LHCN-M2 (cell line): ENCODE results near the gene TECPR2. TPM values are rescaled to one million over a fixed set of nuclear protein-coding genes. Genes with fewer than 3 reads are reported as not detected.

ENCODE experiments used
- total RNA-seq: library from RNA; depleted of rRNA; stranded (reverse); fragments of >200 nt; gene quantifications from 2 replicates; pipeline ENCODE4 v1.2.3, GENCODE V29; 2014; rRNA removed

The TECPR2 gene
- total RNA-seq, 1 experiment from 2014 or later = 20.4 TPM

Other genes with a start within 250 kb of the TECPR2 start
- gene WDR20, start 223.0 kb upstream of the TECPR2 start, total RNA-seq = 18.3 and 21.1 TPM in 2 replicates
- gene MOK, start 57.8 kb upstream of the TECPR2 start, total RNA-seq = 33.9 and 37.6 TPM in 2 replicates
- 9.0 and 10.3 TPM in 2 replicates for gene ZNF839, start 43.2 kb upstream of the TECPR2 start, total RNA-seq
- 48.4 and 64.4 TPM in 2 replicates for gene CINP, start 51 bp upstream of the TECPR2 start, total RNA-seq
- 38.9 and 49.8 TPM in 2 replicates for gene ANKRD9, start 146.8 kb downstream of the TECPR2 start, total RNA-seq
- gene RCOR1, start 229.7 kb downstream of the TECPR2 start, total RNA-seq = 14.1 and 18.7 TPM in 2 replicates